ENCODE data around the gene GATAD2A.

GATAD2A gene

DNA sequence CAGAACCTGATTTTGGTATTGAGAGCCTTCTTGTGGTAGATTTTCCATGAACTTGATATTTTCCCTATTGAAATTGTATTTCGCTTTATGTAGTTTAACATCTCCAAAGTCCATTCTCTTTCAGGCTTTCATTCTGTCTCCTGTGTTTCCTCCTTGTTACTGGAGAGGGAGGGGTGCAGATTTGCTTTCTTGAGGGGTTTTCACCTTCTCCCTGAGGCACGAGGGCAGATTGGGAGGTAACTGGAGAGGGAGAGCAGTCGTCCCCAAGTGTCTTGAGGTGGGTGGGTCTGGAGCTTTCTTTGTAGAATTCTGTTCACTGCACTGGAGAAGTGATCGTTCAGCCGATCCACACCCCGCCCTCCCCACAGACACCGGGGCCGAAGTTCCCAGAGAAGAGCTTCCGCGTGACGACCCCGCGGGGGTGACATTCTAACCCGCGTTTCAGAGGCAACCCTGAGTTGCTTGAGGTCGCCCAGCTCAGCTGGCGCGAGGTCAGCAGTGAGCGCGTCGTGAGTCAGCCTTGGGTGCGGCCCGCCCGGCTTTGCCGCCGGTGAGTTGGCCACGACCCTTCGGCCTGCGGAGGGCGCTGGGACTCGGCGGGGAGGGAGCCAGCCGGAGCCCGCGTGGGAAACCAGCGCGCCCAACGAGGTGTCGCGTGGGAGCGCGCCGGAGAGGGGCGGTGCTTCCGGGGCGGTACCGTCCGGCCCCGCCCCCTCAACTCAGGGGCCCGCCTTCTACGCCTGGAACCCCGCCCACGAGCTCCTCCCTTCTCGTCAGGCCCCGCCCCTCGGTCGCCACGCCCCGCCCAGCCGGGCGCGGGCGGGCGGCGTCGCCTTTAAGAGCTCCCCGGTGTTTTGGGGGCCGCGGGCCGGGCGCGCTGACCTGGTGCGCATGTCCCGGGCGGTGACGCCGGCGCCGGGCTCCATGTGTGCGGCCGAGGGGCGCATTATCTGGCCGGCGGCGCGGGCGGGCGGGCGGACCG, at the start of gene GATAD2A:
Gene GATAD2A (plus strand): TSS at position 797 of the 982 bp plus-strand sequence. CDS start 59,671 bp downstream, outside the sequence.
- peak within 1 kb of the TSS; percentile 91 for H3K4me3 ChIP-seq (ENCODE audit: low read depth, low read length)
- TF ChIP-seq, protein P1, sequence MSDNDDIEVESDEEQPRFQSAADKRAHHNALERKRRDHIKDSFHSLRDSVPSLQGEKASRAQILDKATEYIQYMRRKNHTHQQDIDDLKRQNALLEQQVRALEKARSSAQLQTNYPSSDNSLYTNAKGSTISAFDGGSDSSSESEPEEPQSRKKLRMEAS (IDR thresholded peaks at IDR 0.05; ENCODE audit: low read depth, low read length): peak; percentile 80
- TF ChIP-seq MYC (IDR thresholded peaks at IDR 0.05; ENCODE audit: low read depth, low read length) (peak; percentile 73), CTCF (IDR thresholded peaks at IDR 0.05; ENCODE audit: low read depth, low read length) (no peak), POLR2A (IDR thresholded peaks at IDR 0.05; ENCODE audit: extremely low read depth, insufficient read length) (peak; percentile 50)
- DNase-seq (ENCODE audit: low read depth): peak; percentile 91

GRCh38 chr19:19356500-19356899, 49.0 kb upstream of the GATAD2A start:
- DNase-seq (ENCODE audit: low read depth): no peak
- H3K4me3 ChIP-seq (ENCODE audit: low read depth, low read length): no peak overlapping the region
- TF ChIP-seq MYC (IDR thresholded peaks at IDR 0.05; ENCODE audit: low read depth, low read length): no peak
- TF ChIP-seq, protein P1 (IDR thresholded peaks at IDR 0.05; ENCODE audit: low read depth, low read length): no peak
- TF ChIP-seq POLR2A (IDR thresholded peaks at IDR 0.05; ENCODE audit: extremely low read depth, insufficient read length): no peak
- no peak for TF ChIP-seq CTCF (IDR thresholded peaks at IDR 0.05; ENCODE audit: low read depth, low read length)

DNA sequence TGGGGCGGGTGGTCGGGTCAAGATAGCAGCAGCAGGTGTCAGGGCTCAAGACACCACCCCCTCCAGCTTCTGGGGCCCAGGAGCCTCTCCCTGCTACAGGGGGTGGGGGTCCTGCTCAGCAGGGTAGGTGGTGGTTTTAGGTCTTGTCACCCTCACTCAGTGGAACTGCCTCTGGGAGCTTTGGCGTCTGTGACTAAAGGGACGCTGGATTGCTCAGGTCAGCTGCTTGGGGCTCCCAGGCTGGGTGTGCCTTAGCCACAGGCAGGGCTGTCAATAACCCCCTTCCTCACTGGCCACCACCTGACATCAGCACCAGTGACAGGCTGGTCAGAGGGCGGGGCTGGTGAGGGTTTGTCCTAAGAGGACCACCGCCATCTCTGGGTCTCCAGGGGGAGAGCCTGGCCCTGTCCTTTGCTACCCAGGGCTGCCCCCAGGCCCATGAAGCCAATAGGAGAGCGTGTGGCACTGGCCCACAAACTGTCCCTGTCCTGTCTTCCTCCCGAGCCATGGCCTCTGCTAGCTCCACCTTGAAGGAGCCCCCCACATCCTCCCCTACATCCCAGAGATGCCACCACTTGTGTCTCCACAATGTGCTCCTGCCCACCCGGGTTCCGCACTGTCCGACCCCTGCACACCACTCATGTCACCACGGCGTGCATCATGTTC, 48.4 kb upstream of the GATAD2A start:
- no peak overlapping the region for H3K4me3 ChIP-seq (ENCODE audit: low read depth, low read length)
- TF ChIP-seq MYC (IDR thresholded peaks at IDR 0.05; ENCODE audit: low read depth, low read length): no peak
- no peak for TF ChIP-seq POLR2A (IDR thresholded peaks at IDR 0.05; ENCODE audit: extremely low read depth, insufficient read length)
- no peak for TF ChIP-seq CTCF (IDR thresholded peaks at IDR 0.05; ENCODE audit: low read depth, low read length)
- TF ChIP-seq, protein P1 (IDR thresholded peaks at IDR 0.05; ENCODE audit: low read depth, low read length): no peak
- no peak for DNase-seq (ENCODE audit: low read depth)

- peak; percentile 93 for DNase-seq (ENCODE audit: low read depth)
- H3K4me3 ChIP-seq (ENCODE audit: low read depth, low read length): no peak overlapping the region
These were observed 44.3 kb upstream of the GATAD2A start for GRCh38 chr19:19361075-19361594.

More at GRCh38 chr19:19361075-19361594, 44.3 kb upstream of the GATAD2A start:
- TF ChIP-seq, protein P1 (IDR thresholded peaks at IDR 0.05; ENCODE audit: low read depth, low read length): peak; percentile 100
- TF ChIP-seq CTCF (IDR thresholded peaks at IDR 0.05; ENCODE audit: low read depth, low read length) (peak; percentile 86), POLR2A (IDR thresholded peaks at IDR 0.05; ENCODE audit: extremely low read depth, insufficient read length) (no peak), MYC (IDR thresholded peaks at IDR 0.05; ENCODE audit: low read depth, low read length) (peak; percentile 98)
